Kidney (tissue), 14 donors: ENCODE data around the gene EFNA3. TPM values are rescaled to one million over a fixed set of nuclear protein-coding genes. Genes with fewer than 3 reads are reported as not detected.

Experiments used
- DNase-seq, 5 donors: peaks; one replicate each; pipeline ENCODE4 v3.0.0-alpha.2; 2013 to 2020
- FAIRE-seq: peaks from 2 replicates; lab custom pipeline; 2012; peaks lifted over from hg19 to GRCh38; lab: Jason Lieb, UNC
- H3K27ac ChIP-seq, 2 donors: one replicate each; pipeline ENCODE4 v1.7.0; 2013; ENCODE audit warnings: low read depth in 2 of 2, low read length in 2 of 2, inconsistent platforms in 1 of 2
- H3K27me3 ChIP-seq: one replicate; pipeline ENCODE4 v1.7.1; 2013; ENCODE audit warnings: low read length, inconsistent platforms; ENCODE audit not compliant: control insufficient read depth, insufficient read depth
- H3K36me3 ChIP-seq, 3 donors: one replicate each; pipeline versions ENCODE4 v1.7.0 to v1.7.1; 2013; ENCODE audit warnings: low read length in 3 of 3, control low read depth in 1 of 3, inconsistent platforms in 1 of 3; ENCODE audit not compliant: insufficient read depth in 3 of 3, control insufficient read depth in 2 of 3
- H3K4me1 ChIP-seq, 3 donors: one replicate each; pipeline versions ENCODE4 v1.7.0 to v1.7.1; 2013; ENCODE audit warnings: low read length in 3 of 3, inconsistent platforms in 1 of 3, low read depth in 1 of 3; ENCODE audit not compliant: control insufficient read depth in 2 of 3, insufficient read depth in 2 of 3
- H3K4me3 ChIP-seq, 3 donors: one replicate each; pipeline versions ENCODE4 v1.7.0 to v1.8.1; 2013; ENCODE audit warnings: low read length in 3 of 3, control low read depth in 1 of 3, inconsistent platforms in 1 of 3
- H3K9ac ChIP-seq, 3 donors: one replicate each; pipeline versions ENCODE4 v1.7.0 to v1.7.1; 2013; ENCODE audit warnings: low read length in 3 of 3, control low read depth in 1 of 3, inconsistent platforms in 1 of 3
- H3K9me3 ChIP-seq, 3 donors: one replicate each; pipeline versions ENCODE4 v1.7.0 to v1.7.1; 2013; ENCODE audit warnings: low read length in 3 of 3, control low read depth in 1 of 3, inconsistent platforms in 1 of 3; ENCODE audit not compliant: control insufficient read depth in 2 of 3, insufficient read depth in 1 of 3
- intact Hi-C: fragments of 100-400 bp; cut with DNase I; formaldehyde crosslinking; loops from one replicate; pipeline ENCODE4 v1.11.1; 2022
- polyA plus RNA-seq: library from polyadenylated mRNA; stranded (reverse); fragments of 350-450 nt; fragmentation: Illumina TruSeq; extraction: RNeasy Lipid Tissue Mini Kit (QIAGEN cat#74804); gene quantifications from one replicate; pipeline ENCODE4 v1.2.3, GENCODE V29; 2014; ENCODE audit warnings: low read depth, low replicate concordance; ENCODE audit not compliant: insufficient read depth
- total RNA-seq: library from RNA; stranded (reverse); fragmentation: NEBNext Ultra II Directional; extraction: Animal tissue kit (Norgen Biotek cat#: 25700); gene quantifications from one replicate; pipeline ENCODE4 v1.2.1, GENCODE V29; 2021
- TF ChIP-seq, protein P1 (sequence below): IDR thresholded peaks from 3 replicates; pipeline ENCODE4 v1.5.1; 2012; ENCODE audit warnings: mild to moderate bottlenecking, moderate library complexity, borderline replicate concordance; ENCODE audit not compliant: insufficient read depth; ENCODE audit errors: extremely low read depth
- donor health status: control.
- donor health status: control.
- donor health status: control.
- donor health status: control.
- donor health status: control.
- donor health status: DM: yes; HTN: yes; CAD: no.
- donor health status: Normal renal cell carcinoma (clear cell type).

Gene EFNA3
- total and polyA plus RNA-seq, 2 donors from 2014 or later, result 1.2 to 1.7 TPM

DNA sequence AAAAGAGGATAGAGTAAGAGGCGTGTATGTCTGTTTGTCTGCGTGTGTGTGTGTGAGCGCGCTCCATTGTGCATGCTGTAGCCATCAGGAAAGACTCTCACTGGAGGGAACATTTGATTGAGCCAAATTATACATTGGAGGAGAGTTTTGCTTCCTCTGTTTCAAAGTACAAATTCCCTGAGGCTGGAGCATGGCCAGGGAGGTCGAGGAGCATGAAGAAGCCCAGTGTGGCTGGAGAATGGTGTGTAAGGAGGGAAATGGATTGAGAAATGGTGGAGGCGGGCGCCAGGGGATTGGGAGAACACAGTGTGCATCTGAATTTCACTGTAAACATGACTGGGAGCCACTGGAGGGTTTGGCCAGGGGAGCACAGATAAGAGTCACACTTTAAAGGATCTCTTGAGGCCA lies 27.0 kb downstream of the EFNA3 start:
- Histone ChIP-seq H3K36me3 (no peaks in the 10 kb centered on the region), H3K9me3 (no peaks in the 10 kb centered on the region), H3K9ac (no peak overlapping the region), H3K4me3 (no peak overlapping the region), H3K4me1 (peaks cover 0 to 7% (median 0%) of the 10 kb centered on the region in 3 donors), H3K27ac (no peak overlapping the region), H3K27me3 (no peaks in the 10 kb centered on the region)
- intact Hi-C loops, result no loop called here
- TF ChIP-seq, protein P1, sequence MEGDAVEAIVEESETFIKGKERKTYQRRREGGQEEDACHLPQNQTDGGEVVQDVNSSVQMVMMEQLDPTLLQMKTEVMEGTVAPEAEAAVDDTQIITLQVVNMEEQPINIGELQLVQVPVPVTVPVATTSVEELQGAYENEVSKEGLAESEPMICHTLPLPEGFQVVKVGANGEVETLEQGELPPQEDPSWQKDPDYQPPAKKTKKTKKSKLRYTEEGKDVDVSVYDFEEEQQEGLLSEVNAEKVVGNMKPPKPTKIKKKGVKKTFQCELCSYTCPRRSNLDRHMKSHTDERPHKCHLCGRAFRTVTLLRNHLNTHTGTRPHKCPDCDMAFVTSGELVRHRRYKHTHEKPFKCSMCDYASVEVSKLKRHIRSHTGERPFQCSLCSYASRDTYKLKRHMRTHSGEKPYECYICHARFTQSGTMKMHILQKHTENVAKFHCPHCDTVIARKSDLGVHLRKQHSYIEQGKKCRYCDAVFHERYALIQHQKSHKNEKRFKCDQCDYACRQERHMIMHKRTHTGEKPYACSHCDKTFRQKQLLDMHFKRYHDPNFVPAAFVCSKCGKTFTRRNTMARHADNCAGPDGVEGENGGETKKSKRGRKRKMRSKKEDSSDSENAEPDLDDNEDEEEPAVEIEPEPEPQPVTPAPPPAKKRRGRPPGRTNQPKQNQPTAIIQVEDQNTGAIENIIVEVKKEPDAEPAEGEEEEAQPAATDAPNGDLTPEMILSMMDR, result no peak
- FAIRE-seq, result no peak
- DNase-seq, result peak in 1 of 5 donors; percentile 43

DNA sequence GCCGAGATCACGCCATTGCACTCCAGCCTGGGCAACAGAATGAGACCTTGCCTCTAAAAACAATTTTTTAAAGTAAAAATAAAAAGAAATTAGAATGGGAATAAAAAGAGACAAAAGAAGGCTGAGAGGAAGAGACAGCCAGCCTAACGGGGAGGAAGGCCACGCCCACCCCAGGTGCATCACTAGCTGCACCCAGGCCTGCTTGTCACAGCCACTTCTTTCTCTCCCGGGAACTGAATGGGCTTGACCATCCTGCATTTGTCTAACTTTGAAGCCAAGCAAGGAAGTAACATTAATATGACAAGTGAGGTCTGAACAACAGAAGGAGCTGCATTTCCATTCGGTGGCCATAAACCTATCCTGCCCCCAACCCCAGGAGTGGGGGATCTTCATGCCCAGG lies 28.2 kb downstream of the EFNA3 start:
- H3K36me3 ChIP-seq, result no peaks in the 10 kb centered on the region
- no peak overlapping the region for H3K27ac ChIP-seq
- TF ChIP-seq, protein P1, result no peak
- H3K4me1 ChIP-seq, result peaks cover 0 to 7% (median 0%) of the 10 kb centered on the region in 3 donors
- no peak overlapping the region for H3K9ac ChIP-seq
- intact Hi-C loops, result no loop called here
- no peaks in the 10 kb centered on the region for H3K27me3 ChIP-seq
- H3K4me3 ChIP-seq, result no peak overlapping the region
- FAIRE-seq, result no peak
- no peaks in the 10 kb centered on the region for H3K9me3 ChIP-seq
- no peak for DNase-seq

DNA sequence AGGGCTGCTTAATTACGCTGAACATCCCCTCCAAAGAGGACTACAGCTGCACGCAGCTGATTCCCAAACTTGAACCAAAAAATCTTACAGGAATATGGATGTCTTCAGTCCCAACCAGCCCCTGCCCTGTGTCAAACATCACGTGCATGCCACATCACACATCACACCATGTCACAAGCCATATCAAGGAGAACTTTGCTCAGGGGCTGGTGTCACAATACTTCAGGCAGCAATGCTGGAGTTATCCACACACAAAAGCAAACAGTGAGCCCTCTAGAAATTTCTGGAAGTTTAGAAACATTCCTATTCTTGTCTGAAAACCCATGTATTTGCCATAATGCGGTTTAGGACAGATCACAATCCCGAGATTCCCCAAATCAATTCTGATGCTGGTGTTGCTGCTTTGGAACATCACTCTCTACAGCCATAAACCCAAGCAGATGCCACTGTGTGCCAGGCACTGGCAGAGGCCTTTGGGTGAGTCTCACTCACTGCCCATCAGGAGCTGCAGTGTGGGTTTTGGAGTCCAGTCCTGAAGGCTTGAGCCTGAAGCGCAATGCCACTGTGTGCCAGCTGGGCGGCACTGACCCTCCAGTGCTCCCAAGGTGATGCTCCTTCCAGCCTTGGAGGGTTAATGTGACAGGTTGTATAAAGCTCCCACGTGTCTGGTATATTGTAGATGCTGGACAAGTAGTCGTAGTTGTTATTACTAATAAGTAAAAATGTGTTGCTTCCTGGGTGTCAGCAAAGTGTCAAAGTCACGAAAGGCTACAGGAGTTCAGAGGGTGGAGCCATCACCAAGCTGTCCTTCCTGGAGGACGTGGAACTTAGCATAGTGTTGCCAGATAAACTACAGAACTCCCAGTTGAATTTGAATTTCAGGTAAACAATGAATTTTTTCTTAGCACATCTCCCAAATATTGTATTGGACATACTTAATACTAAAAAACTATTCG lies 28.9 kb downstream of the EFNA3 start:
- no peaks in the 10 kb centered on the region for H3K27me3 ChIP-seq
- no peak overlapping the region for H3K27ac ChIP-seq
- intact Hi-C loops, result no loop called here
- H3K4me1 ChIP-seq, result peaks cover 0 to 7% (median 0%) of the 10 kb centered on the region in 3 donors
- no peak for DNase-seq
- no peak overlapping the region for H3K4me3 ChIP-seq
- no peaks in the 10 kb centered on the region for H3K9me3 ChIP-seq
- H3K36me3 ChIP-seq, result no peaks in the 10 kb centered on the region
- H3K9ac ChIP-seq, result no peak overlapping the region
- TF ChIP-seq, protein P1, result no peak
- no peak for FAIRE-seq
